ENCODE data around the gene BCORL1.

- TF ChIP-seq POLR2A (IDR thresholded peaks at IDR 0.05; ENCODE audit: low read depth) (no peak), CTCF (IDR thresholded peaks at IDR 0.05) (no peak), POLR2AphosphoS5 (IDR thresholded peaks at IDR 0.05) (peak in 1 of 2 donors; percentile 23), EP300 (IDR thresholded peaks at IDR 0.05) (no peak)
These were observed 103.4 kb downstream of the BCORL1 start for GRCh38 chrX:130085551-130086446.
